Left lung (tissue), 10 donors: ENCODE data around the gene ZNF628. TPM values are rescaled to one million over a fixed set of nuclear protein-coding genes. Genes with fewer than 3 reads are reported as not detected.

Source experiments
- ATAC-seq: fragments of 200-7000 bp; cut with Tn5 transposase; one replicate; pipeline ENCODE4 v1.9.1; 2020; ENCODE audit warnings: moderate library complexity
- DNase-seq, 4 donors: peaks; one replicate each; pipeline ENCODE4 v3.0.0-alpha.2; 2013 to 2020
- H3K27ac ChIP-seq, 2 donors: fragments of 200-600 bp; sonication (generic) in 1 of 2; one replicate each; pipeline versions ENCODE4 v1.5.0 to v1.8.0; 2020 to 2021
- H3K27me3 ChIP-seq, 2 donors: fragments of 200-600 bp; sonication (generic) in 1 of 2; one replicate each; pipeline versions ENCODE4 v1.5.0 to v1.8.0; 2020 to 2021
- H3K36me3 ChIP-seq, 2 donors: fragments of 200-600 bp; sonication (generic) in 1 of 2; one replicate each; pipeline versions ENCODE4 v1.5.0 to v1.8.0; 2020 to 2021
- H3K4me1 ChIP-seq, 2 donors: fragments of 200-600 bp; one replicate each; pipeline ENCODE4 v1.8.0; 2021
- H3K4me3 ChIP-seq, 2 donors: fragments of 200-600 bp; sonication (generic) in 1 of 2; one replicate each; pipeline versions ENCODE4 v1.5.0 to v1.8.0; 2020 to 2021; ENCODE audit warnings: mild to moderate bottlenecking in 1 of 2
- H3K9me3 ChIP-seq, 2 donors: fragments of 200-600 bp; sonication (generic) in 1 of 2; one replicate each; pipeline versions ENCODE4 v1.5.0 to v1.8.0; 2020 to 2021
- intact Hi-C, 2 donors: fragments of 100-400 bp; cut with DNase I; formaldehyde crosslinking; loops; one replicate each; pipeline versions ENCODE4 v1.11.2 to v1.14.2; 2022
- polyA plus RNA-seq, 6 donors: library from polyadenylated mRNA; unstranded; fragments of 120-200 nt; gene quantifications; one replicate each; pipeline ENCODE4 v1.2.1, GENCODE V29; 2013; ENCODE audit not compliant: insufficient read length in 6 of 6
- total RNA-seq, 2 donors: library from RNA; stranded (reverse); fragmentation: NEBNext Ultra II Directional; extraction: Animal tissue kit (Norgen Biotek cat#: 25700); gene quantifications; one replicate each; pipeline ENCODE4 v1.2.1, GENCODE V29; 2021
- TF ChIP-seq, protein P1 (sequence below), 2 donors: fragments of 200-600 bp; sonication (generic) in 1 of 2; IDR thresholded peaks; one replicate each; pipeline versions ENCODE4 v1.5.0 to v1.8.0; 2021; ENCODE audit warnings: antibody characterized with exemption in 2 of 2
- donor health status: DM: no; HTN: yes; CAD: no.
- donor health status: DM: no; HTN: no; CAD: no.

Gene ZNF628
- total and polyA plus RNA-seq, 8 donors: 1.6 to 9.5 (median 3.7) TPM

DNA sequence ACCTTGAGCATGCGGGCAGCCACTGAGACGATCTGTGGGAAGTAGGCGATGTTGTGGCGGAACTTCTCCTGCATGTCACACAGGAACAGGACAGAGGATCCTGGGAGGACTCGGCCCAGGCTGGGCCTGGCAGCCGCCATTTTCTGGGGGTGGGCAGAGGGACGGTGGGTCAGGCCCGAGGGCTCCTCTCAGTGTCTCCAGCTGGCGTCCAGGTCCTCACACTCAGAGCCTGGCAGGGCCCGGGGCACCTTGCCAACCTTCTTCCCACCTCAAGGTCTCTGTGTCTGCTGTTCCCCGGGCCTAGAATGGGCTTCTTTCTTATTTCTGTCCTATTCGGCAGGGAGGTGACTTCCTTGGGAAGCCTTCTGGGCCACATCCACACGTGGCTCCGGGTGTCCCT lies 20.1 kb upstream of the ZNF628 start:
- H3K9me3 ChIP-seq: no peaks in the 10 kb centered on the region
- intact Hi-C loops: no loop called here

DNA sequence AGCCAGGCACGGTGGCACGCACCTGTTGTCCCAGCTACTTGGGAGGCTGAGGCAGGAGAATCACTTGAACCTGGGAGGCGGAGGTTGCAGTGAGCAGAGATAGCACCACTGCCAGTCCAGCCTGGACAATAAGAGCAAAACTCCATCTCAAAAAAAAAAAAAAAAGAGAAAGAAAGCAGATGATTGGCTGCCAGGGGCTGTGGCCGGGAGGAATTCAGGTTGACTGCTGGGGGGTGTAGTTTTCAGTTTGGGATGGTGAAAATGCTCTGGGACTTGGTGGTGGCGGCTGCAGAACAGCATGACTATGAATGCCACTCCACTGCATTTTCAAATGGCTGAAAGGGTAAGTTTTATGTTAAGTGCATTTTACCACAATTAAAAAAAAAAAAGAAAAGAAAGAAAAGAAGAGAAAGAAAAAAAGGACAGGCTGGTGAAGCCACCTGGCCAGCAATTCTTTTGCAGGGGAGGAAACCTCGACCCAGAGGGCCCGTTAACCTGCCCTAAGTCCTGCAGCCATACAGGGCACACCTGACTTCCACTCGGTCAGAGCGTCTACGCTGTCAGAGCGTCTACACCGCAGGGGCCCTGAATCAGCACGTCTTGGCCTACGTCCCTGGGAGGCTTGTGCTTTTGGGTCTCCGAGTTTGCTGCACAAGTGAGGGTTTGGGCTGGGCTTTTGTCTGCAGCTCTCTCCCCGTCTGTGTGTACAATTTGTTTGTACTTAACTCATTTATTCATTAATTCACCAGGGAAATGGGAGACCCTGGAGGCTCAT lies 18.5 kb upstream of the ZNF628 start:
- DNase-seq (no peak), ATAC-seq (no peak)
- peaks cover 0 to 8% of the 10 kb centered on the region in 2 donors for H3K36me3 ChIP-seq
- H3K4me3 ChIP-seq: no peak overlapping the region
- peaks cover 6 to 23% of the 10 kb centered on the region in 2 donors for H3K4me1 ChIP-seq
- H3K9me3 ChIP-seq: no peaks in the 10 kb centered on the region
- TF ChIP-seq, protein P1, sequence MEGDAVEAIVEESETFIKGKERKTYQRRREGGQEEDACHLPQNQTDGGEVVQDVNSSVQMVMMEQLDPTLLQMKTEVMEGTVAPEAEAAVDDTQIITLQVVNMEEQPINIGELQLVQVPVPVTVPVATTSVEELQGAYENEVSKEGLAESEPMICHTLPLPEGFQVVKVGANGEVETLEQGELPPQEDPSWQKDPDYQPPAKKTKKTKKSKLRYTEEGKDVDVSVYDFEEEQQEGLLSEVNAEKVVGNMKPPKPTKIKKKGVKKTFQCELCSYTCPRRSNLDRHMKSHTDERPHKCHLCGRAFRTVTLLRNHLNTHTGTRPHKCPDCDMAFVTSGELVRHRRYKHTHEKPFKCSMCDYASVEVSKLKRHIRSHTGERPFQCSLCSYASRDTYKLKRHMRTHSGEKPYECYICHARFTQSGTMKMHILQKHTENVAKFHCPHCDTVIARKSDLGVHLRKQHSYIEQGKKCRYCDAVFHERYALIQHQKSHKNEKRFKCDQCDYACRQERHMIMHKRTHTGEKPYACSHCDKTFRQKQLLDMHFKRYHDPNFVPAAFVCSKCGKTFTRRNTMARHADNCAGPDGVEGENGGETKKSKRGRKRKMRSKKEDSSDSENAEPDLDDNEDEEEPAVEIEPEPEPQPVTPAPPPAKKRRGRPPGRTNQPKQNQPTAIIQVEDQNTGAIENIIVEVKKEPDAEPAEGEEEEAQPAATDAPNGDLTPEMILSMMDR (IDR thresholded peaks at IDR 0.05): no peak
- no peak overlapping the region for H3K27ac ChIP-seq
- peaks cover 2 to 3% of the 10 kb centered on the region in 2 donors for H3K27me3 ChIP-seq
- intact Hi-C loops: no loop called here

More for the DNA sequence above, 20.1 kb upstream of the ZNF628 start:
- TF ChIP-seq, protein P1 (IDR thresholded peaks at IDR 0.05): no peak
- H3K27me3 ChIP-seq: peaks cover 17 to 18% of the 10 kb centered on the region in 2 donors
- H3K4me1 ChIP-seq: peaks cover 6 to 31% of the 10 kb centered on the region in 2 donors
- no peak overlapping the region for H3K27ac ChIP-seq
- DNase-seq (no peak), ATAC-seq (no peak)
- no peak overlapping the region for H3K4me3 ChIP-seq
- peaks cover 0 to 8% of the 10 kb centered on the region in 2 donors for H3K36me3 ChIP-seq

DNA sequence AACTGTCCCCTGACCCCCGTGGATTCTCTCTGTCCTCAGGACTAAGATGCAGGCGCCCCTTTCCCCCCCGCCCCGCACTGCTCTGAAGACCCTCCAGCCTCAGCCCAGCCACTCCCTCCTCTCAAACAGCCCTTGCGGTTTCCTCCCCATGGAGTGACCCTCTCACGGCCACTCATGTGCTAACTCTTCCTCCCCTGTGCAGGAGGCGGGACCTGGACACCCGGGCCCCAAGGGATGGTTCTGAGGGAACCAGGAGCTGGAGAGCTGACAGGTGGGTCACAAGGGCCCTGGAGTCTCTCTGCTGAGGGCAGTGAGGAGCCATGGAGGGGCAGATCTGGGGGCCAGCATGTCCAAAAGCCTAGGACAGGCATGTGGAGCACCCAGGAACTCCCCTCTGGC lies 16.9 kb upstream of the ZNF628 start:
- Histone ChIP-seq H3K4me1 (peaks cover 6 to 23% of the 10 kb centered on the region in 2 donors), H3K27ac (no peak overlapping the region), H3K36me3 (peaks cover 0 to 8% of the 10 kb centered on the region in 2 donors), H3K9me3 (no peaks in the 10 kb centered on the region), H3K27me3 (no peaks in the 10 kb centered on the region), H3K4me3 (peak overlapping the region in 1 of 2 donors; percentile 66)
- DNase-seq (no peak), ATAC-seq (no peak)
- intact Hi-C loops: no loop called here
- TF ChIP-seq, protein P1 (IDR thresholded peaks at IDR 0.05): no peak

DNA sequence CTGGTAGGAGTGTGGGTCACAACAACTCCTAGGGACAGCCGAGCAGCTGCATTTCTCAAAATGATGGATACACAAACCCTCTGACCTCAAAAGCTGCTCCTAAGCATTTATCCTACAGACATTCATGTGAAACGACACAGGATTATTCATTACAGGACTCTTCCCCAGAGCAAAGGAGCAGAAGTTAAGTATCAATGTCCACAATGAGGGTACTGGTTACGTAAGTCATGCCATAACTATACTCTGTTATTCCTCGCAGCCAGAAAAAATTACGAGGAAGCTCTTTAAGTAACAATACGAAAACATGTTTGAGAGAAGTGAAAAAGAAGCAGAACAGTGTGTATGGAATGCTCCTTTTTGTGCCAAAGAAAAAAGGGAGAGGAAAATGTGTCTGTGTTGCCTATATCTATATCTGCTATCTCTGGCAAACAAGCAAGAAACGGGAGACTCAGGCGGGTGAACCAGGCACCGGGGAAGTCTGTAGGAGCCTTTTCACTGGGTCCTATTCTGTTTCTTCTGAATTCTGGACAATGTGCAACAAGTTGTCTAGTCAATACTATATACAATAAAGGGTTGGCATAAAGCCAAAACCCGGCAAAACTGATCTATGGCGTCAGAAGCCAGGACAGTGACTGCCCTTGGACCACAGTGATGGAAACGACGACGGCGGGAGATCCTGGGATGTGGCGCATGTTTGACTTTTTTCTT lies 16.3 kb upstream of the ZNF628 start:
- Histone ChIP-seq H3K4me3 (peak overlapping the region in 1 of 2 donors; percentile 66), H3K9me3 (no peaks in the 10 kb centered on the region), H3K27me3 (no peaks in the 10 kb centered on the region), H3K36me3 (peaks cover 0 to 6% of the 10 kb centered on the region in 2 donors), H3K4me1 (peaks cover 6 to 23% of the 10 kb centered on the region in 2 donors), H3K27ac (peak overlapping the region; percentile 81 to 85)
- DNase-seq: peak in 2 of 4 donors; percentile 46 to 48
- intact Hi-C loops: no loop called here
- ATAC-seq: no peak
- TF ChIP-seq, protein P1 (IDR thresholded peaks at IDR 0.05): no peak

DNA sequence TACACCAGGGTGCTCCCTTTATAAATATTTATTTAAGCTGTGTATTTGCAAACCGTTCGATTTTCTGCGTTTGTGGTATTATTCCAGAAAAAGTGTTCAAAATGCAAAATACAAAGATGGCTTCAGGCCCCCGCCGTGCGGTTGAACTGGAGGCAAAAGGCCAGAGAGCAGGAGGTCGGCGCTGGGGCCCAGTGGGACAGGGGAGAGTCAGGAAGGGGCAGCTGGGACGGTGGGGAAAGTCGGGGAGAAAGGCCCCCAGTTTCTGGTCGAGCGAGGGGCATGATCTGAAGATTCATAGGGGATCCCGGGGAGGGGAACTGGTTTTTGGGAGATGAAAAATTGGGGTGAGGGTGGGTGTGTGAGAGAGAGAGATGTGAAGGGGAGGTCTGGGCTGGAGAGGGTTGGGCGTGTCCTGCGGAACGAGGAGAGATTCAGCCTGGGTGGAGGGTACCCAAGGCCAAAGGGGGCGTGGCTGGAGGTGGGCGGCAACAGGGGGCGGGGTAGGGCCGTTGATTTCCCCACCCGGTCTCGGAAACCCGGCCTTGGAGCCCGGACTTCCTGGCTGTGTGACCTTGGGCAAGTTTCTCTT lies 15.7 kb upstream of the ZNF628 start:
- ATAC-seq (peak; percentile 63), DNase-seq (peak in 3 of 4 donors; percentile 76 to 91 (median 83))
- H3K9me3 ChIP-seq: no peaks in the 10 kb centered on the region
- intact Hi-C loops: no loop called here
- no peaks in the 10 kb centered on the region for H3K27me3 ChIP-seq
- H3K4me1 ChIP-seq: peaks cover 6 to 23% of the 10 kb centered on the region in 2 donors
- peak overlapping the region; percentile 66 to 93 for H3K4me3 ChIP-seq
- H3K36me3 ChIP-seq: no peaks in the 10 kb centered on the region
- TF ChIP-seq, protein P1 (IDR thresholded peaks at IDR 0.05): no peak
- H3K27ac ChIP-seq: peak overlapping the region; percentile 81 to 85
